GM12872 (cell line): ENCODE data around the gene GDPD2.
A peak's percentile ranks its signal among the peaks of the same experiment; 100 is the strongest.

Source experiments
- CTCF ChIP-seq: IDR thresholded peaks from 3 replicates; pipeline ENCODE4 v1.5.1; 2011; ENCODE audit warnings: low read depth, mild to moderate bottlenecking, low read length, moderate library complexity; ENCODE audit not compliant: insufficient read depth

Gene GDPD2

GRCh38 chrX:70433848-70434351 lies 10.8 kb downstream of the GDPD2 start:
- TF ChIP-seq CTCF: peak; percentile 67

- TF ChIP-seq CTCF: no peak
Observed at GRCh38 chrX:70434352-70434866, 11.3 kb downstream of the GDPD2 start.

- no peak for TF ChIP-seq CTCF
Observed at GRCh38 chrX:70434914-70435586, 11.9 kb downstream of the GDPD2 start.

DNA sequence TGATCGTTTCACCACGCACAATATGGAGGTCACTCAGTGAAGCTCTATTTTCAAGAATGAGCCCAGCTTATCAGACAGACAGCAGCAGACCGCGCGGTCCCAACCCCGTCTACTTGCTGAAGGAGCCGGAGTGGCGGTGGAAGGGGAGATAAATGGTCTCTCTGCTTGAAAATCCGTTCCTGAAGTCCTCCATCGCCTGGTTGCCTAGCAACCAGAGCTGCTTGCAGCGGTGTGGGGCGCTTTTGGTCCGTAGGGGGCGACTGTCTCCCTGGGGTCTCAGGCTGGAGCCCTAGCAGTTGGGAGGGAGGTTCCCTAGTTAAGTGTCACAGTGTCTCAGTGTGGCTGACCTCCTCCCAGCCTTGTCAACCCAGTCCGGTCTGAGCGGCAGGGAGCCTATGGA lies 13.2 kb downstream of the GDPD2 start:
- TF ChIP-seq CTCF: peak; percentile 19; the same call in 1 of the 3 replicates

GRCh38 chrX:70437011-70437410 lies 13.9 kb downstream of the GDPD2 start:
- TF ChIP-seq CTCF: no peak

DNA sequence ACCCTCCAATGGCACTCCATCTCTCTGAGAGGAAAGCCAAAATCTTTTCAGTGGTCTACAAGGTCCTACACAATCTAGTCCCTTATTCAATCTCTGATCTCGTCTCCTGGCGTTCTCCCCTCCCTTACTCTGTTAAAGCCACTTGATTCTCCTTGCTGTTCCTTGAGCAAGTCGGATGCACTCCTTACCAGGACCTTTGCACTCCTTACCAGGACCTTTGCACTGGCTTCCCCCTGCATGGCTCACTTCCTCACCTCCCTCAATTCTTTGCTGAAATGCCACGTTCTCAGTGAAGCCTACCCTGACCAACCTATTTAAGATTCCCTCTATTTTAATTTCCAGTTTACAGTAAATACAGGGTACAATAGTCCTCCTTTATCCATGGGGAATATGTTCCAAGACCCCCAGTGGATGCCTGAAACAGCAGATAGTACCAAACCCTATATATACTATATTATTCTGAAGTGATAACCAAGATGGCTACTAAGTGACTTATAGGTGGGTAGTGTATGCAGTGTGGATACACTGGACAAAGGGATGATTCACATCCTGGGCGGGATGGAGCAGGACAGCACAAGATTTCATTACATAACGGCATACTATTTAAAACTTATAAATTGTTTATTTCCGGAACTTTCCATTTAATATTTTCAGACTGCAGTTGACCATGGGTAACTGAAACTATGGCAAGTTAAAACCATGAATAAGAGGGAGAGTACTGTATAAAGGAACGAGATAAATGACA lies 15.0 kb downstream of the GDPD2 start:
- no peak for TF ChIP-seq CTCF

DNA sequence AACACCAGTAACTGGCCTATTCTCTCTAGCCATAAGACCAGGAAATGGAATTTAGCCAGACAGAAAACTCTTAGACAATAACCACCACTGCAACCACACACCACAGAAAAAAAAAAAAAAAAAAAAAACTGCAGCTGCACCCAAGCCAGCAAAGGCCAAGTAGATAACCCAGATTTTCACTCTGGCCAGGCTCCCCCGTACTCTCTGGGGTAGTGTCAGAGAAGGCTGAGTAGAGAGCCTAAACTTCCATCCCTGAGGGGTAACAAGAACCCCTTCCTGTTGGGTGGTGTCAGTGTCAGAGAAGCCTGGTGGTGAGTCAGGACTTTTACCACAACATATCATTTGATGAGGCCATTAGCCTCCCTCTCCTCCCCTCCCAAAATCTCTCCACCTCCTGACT lies 15.9 kb downstream of the GDPD2 start:
- TF ChIP-seq CTCF: no peak
